ENCODE data around the gene LCN9. TPM values are rescaled to one million over a fixed set of nuclear protein-coding genes. Genes with fewer than 3 reads are reported as not detected.

The LCN9 gene
- total and polyA plus RNA-seq, 12 donors = not detected

DNA sequence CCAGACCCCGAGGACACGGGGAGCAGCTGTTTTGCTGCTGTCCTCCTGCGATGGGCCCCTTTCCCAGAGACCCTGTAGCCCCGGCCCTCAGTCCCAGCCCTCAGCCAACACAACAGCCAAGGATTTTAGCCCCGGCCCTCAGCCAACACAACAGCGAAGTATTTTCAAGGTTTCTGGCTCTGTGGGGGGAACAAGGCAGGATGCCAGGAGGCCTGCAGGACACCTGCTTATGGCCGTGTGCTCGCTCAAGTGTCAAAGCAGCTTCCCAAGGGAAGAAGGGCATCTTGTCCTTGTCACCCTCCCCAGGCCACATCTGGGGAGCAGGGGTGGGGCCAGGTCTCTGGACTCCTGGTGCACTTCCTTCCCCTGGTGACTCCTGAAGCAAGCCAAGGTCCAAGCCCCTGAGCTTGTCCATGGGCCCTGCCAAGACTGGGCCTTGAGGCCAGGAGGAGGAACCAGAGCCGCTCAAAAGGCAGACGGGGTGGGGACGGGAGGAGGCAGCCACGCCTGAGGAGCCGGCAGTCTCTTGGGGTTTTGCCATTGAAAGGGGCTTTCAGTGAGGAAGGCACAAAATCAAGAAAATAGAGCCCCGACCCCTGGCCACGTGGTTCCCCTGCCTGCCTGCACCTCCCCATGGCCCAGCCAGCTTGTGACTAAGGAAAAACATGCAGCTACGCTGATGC is 49.6 kb downstream of the LCN9 start:
- peaks cover 0 to 4% (median 0%) of the 10 kb centered on the region in 9 donors for H3K4me1 ChIP-seq
- no peaks in the 10 kb centered on the region for H3K36me3 ChIP-seq
- intact Hi-C loops (cut with DNase I) = no loop called here
- DNase-seq = no peak
- no peaks in the 10 kb centered on the region for H3K9me3 ChIP-seq
- peak in 1 of 8 donors; percentile 38 for ATAC-seq
- H3K4me3 ChIP-seq = no peak overlapping the region
- 54 to 63% methylated on average over 16 of the region's 16 CpGs for WGBS, 2 donors
- H3K27ac ChIP-seq = no peak overlapping the region
- peaks cover 6 to 54% (median 49%) of the 10 kb centered on the region in 7 donors for H3K27me3 ChIP-seq
- TF ChIP-seq, protein P1, sequence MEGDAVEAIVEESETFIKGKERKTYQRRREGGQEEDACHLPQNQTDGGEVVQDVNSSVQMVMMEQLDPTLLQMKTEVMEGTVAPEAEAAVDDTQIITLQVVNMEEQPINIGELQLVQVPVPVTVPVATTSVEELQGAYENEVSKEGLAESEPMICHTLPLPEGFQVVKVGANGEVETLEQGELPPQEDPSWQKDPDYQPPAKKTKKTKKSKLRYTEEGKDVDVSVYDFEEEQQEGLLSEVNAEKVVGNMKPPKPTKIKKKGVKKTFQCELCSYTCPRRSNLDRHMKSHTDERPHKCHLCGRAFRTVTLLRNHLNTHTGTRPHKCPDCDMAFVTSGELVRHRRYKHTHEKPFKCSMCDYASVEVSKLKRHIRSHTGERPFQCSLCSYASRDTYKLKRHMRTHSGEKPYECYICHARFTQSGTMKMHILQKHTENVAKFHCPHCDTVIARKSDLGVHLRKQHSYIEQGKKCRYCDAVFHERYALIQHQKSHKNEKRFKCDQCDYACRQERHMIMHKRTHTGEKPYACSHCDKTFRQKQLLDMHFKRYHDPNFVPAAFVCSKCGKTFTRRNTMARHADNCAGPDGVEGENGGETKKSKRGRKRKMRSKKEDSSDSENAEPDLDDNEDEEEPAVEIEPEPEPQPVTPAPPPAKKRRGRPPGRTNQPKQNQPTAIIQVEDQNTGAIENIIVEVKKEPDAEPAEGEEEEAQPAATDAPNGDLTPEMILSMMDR (IDR thresholded peaks at IDR 0.05) = no peak

DNA sequence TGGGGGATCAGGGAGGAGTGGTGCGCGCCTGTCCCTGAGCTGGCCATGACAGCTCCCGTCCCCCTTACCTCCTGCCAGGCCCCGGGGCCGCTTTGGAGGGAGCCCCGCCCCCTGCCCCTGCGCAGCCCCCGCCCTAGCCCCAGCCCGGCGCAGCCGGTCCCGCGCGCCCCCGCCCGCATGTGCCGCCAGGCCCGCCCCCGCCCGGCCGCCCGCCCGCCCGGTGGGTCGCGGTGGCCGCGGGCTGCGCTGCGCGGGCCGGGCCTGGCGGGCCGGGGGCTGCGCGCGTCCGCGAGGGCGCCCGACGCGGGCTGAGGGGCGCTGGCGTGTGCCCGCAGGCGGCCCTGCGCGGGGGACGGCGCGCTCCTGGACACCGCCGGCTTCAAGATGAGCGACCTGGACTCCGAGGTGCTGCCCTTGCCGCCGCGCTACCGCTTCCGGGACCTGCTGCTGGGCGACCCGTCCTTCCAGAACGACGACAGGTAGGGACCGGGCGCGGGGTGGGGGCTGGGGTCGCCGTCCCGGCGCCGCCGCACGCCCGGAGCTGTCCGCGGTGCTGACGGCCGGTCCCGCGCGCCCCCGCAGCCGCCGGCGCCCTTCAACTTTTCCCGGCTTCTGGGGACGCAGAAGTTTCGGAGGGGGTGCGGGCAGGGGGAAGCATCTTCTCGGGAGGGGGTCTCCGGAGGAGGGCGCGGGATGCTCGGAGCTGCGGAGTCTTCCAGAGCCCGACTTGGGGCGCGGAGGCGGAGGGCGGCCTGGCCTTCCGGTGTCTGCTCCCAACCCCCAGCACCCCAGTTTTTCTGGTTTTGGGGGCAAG is 51.3 kb downstream of the LCN9 start:
- H3K36me3 ChIP-seq = no peaks in the 10 kb centered on the region
- no peaks in the 10 kb centered on the region for H3K9me3 ChIP-seq
- intact Hi-C loops (cut with DNase I) = no loop called here
- H3K4me3 ChIP-seq = no peak overlapping the region
- no peak overlapping the region for H3K27ac ChIP-seq
- ATAC-seq (peak in 1 of 8 donors; percentile 39), DNase-seq (no peak)
- peaks cover 0 to 4% (median 0%) of the 10 kb centered on the region in 9 donors for H3K4me1 ChIP-seq
- peaks cover 6 to 69% (median 64%) of the 10 kb centered on the region in 7 donors for H3K27me3 ChIP-seq
- 2% methylated on average over 77 to 103 of the region's 103 CpGs for WGBS, 2 donors
- TF ChIP-seq, protein P1 (IDR thresholded peaks at IDR 0.05) = no peak

DNA sequence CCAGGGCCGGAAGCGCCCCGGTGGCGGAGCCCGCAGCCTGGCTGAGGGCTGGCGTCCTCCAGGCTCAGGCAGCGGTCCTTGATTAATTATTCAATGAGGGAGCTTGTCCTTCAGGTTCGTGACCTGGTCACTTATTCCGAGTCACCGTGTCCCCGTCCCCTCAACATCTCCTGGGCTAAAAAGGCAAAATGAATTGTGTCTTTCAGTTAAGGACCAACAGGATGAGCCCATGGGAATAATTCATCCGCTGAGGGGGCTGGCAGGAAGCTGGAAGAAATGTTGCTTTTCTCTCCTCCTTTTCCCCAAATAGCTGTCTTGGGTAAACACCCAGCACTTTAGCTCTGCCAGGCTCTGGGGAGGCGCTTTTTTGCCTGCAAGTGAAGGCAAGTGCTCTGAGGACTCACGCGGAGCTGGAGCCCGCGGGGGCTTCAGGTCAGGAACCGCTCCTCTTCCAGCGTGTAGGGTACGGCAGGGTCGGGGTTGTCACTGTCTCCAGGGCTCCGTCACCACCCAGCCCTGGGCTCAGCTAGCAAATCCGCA is 52.0 kb downstream of the LCN9 start:
- DNase-seq = no peak
- Histone ChIP-seq H3K9me3 (no peaks in the 10 kb centered on the region), H3K36me3 (no peaks in the 10 kb centered on the region), H3K4me1 (peaks cover 0 to 4% (median 0%) of the 10 kb centered on the region in 9 donors), H3K27ac (no peak overlapping the region), H3K4me3 (no peak overlapping the region), H3K27me3 (peaks cover 6 to 76% (median 69%) of the 10 kb centered on the region in 7 donors)
- WGBS, 2 donors = 35 to 39% methylated on average over 23 of the region's 23 CpGs
- ATAC-seq = no peak
- TF ChIP-seq, protein P1 (IDR thresholded peaks at IDR 0.05) = no peak
- intact Hi-C loops (cut with DNase I) = no loop called here

DNA sequence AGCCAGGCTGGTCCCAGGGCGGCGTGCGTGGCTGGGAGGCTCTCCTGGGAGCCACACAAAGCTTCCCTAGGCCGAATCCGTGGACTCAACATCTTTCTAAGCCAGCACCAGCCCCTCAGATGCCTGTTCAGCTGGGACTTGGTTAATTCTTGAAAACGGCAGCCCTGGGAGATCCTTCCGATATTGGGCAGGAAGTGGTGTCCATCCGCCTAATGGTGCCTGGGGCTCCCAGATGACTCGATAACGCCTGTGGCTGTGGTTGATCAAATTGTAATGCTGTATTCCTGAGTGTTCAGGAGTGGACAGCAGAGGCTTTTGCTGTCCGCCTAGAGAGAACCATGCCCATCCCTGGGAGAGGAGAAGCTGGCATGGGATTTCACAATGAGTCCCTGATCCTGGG is 52.9 kb downstream of the LCN9 start:
- no peak overlapping the region for H3K27ac ChIP-seq
- TF ChIP-seq, protein P1 (IDR thresholded peaks at IDR 0.05) = no peak
- no peaks in the 10 kb centered on the region for H3K36me3 ChIP-seq
- no peaks in the 10 kb centered on the region for H3K9me3 ChIP-seq
- peaks cover 0 to 4% (median 0%) of the 10 kb centered on the region in 9 donors for H3K4me1 ChIP-seq
- peaks cover 6 to 85% (median 69%) of the 10 kb centered on the region in 7 donors for H3K27me3 ChIP-seq
- 80 to 86% methylated on average over 11 of the region's 11 CpGs for WGBS, 2 donors
- H3K4me3 ChIP-seq = no peak overlapping the region
- intact Hi-C loops (cut with DNase I) = no loop called here
- DNase-seq = no peak
- ATAC-seq = no peak

Data from heart right ventricle (tissue), 16 donors.